Activated gamma-delta T cell treated with anti-CD3 and anti-CD28 coated beads, Interleukin-2, amount 50 U/mL, for 16 hours (primary cell): ENCODE results near the gene OPCML.

ENCODE experiments used
- DNase-seq: peaks from one replicate; pipeline ENCODE4 v3.0.0-alpha.2; 2020; ENCODE audit warnings: low read depth

OPCML gene

DNA sequence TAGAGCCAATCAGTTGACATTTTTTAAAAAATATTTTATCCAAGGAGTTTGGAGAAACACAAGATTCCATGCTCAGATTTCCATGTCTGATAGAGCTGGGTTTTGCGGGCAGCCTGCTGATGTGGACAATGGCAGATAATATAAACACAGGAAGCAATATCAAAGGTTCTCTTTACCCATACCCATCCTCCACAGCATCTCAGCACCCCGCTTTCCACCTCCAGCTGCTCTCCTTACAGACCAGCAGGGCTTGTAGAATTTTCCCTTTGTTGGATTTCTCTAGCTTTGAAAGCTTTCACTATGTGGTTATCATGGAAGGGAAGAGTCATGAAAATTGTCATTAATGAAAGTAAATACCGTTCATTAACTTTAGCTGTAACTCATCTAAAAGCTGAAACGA is 746.4 kb downstream of the OPCML start:
- no peak for DNase-seq

DNA sequence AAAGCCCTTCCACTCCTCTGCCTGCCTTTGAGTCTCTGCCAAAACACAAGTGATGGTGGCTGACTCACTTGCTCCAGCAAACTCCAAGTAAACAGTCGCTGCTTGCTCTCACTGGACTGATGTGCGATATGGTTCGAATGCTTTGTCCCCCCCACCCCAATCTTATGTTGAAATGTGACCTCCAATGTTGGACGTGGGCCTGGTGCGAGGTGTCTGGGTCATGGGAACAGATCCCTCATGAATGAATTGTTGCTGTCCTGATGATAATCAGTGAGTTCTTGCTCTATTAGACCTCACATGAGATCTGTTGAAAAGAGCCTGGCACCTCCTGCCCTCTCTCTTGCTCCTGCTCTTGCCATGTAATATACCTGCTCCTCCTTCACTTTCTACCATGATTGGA is 747.9 kb downstream of the OPCML start:
- DNase-seq, result no peak

DNA sequence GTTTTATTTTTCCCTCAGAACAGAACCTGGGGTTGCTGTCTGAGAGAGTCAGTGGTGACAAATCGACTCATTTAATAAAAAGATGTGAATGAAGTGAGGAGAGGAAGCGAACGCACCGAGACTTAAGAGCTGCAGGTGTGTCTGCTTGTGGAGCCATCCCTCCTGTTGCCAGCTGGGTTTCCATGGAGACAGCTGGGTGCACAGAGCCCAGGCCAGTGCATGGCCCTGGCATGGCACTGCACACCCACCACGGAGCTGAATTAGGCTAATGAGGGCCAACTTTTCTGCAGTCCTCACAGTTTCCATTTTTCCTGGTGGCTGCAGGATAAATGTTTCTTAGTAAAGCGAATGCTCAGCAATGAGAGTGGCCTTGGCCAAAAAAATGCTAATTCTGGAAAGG is 750.2 kb downstream of the OPCML start:
- no peak for DNase-seq

DNA sequence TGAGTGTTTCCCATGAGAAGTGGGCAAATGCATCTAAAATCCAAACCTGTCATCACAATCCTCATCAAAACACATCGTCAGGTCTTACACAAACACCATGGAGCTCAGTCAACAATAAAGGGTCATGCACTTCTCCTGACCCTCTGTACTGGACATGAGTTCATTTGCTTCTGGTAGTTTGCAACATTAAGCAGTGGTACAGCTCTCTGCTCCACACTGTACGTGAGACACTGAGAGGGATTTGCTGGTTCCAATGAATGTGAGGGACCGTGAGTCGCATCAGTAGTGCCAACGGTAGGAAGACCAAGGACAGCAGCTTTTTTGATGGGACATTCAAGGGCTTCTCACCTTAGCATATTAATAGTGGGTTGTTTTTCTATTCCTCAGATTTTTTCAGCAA is 752.3 kb downstream of the OPCML start:
- DNase-seq, result no peak

DNA sequence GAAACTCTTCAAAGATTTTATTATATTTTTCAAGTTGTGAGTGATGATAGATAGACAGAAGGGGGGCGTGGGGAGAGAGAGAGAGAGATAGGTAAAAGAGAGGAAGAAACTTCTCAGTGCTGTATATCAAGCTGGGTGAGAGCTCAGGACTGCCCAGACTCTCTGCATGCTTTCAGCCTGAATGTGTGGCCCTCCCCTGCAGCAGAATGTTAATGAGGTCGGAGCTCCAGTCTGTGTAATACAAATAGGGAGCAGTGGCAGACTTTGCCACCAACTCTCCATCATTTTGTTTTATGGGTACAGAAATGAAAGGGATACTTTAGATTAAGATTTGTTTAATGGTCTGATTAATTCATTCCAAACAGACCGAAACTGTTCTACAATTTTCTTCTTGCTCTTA is 752.8 kb downstream of the OPCML start:
- DNase-seq, result no peak

DNA sequence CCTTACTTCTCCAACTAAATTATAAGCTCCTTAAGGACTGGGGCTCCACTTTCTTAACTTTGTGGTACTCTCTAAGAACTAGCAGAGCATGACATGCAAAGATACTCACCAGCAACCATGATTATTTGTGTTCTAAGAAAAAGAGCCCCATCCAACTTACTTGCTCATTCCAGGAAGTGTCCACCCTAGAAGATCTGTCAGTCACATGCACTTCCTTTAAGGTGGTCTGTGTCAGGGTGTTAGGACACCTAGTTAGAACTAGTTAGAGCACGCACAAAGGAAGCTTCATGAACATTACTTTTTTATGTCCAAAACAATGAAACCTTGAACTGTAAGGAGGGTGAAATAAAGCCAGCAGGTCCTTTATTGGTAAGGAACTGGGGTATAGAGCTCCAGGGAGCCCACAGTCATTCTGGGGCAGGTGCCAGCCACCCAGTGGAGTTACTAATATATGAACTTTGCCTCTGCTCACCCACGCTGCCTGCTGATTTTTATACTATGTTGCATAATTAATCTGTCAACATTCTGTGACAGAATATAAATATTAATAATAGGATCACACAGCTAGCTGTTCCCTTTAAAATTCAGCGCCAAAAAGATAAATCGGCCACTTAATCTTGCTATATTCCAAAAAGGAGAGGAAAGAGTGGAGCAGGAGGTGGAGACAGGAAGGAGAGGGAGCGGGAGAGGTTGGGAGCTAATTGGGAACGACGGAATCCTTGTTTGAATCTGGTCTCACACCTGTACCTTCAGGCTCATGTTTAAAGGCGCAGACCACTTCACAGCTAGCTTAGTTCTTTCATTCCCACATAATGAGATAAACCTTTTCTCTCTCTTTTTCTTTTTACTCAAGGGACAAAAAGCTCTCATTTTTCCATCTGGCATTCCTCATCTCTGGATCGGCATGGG is 755.0 kb downstream of the OPCML start:
- no peak for DNase-seq

DNA sequence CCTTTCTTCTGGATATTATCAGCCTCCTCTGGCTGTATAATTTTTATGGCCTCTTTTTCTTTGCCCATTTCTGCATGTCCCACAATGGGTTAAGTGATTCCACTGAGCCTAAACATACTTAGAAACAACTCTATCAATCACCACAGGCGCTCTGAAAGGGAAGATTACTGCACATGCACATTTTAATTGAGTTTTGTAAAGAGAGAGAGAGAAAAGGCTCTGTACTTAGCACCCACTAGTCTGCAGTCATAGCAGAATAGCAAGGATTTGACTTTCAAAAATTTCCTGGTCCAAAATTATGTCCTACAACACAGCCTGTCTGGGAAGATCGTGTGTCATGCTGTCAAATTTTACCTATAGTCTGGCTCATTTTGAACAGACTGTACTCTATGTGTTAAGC is 758.5 kb downstream of the OPCML start:
- no peak for DNase-seq

DNA sequence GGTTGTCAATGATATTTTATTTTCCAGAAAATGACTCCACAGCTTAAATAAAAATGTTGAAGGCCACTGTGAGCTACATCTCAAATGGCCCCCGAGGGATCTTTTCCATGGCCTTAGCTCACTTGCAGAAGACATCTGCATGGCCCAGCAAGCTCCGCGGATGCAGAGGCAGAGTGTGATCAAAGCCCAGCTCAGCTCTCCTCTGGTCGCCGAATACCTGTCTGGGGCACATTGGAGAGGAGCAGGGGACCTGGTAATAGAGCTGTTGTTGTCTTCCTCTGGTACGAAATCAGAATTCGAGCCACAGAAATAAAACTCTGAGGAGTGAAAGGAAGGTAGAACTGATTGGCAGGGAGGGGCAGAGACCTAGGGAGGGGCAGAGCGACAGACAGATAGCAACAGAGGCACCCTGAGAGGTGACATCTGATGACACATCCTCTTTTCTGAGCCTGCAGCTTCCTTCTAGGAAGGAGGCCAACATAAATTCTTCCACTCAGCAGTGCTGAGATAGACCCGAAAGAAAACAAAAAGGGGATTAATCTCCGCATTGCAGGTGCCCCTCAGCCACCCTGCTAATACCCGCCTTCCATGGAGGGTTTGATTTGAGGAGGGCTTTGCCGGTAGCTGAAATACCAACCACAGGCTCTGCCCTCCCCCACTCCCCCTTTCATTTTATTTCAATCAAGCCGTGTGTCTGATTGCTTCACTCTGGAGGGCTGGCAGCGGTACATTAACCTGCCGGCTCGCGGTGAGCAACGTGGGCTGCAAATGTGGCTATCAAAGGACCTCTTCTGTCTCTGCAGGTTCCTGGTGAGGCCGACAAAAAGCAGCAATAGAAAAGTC is 759.4 kb downstream of the OPCML start:
- no peak for DNase-seq

DNA sequence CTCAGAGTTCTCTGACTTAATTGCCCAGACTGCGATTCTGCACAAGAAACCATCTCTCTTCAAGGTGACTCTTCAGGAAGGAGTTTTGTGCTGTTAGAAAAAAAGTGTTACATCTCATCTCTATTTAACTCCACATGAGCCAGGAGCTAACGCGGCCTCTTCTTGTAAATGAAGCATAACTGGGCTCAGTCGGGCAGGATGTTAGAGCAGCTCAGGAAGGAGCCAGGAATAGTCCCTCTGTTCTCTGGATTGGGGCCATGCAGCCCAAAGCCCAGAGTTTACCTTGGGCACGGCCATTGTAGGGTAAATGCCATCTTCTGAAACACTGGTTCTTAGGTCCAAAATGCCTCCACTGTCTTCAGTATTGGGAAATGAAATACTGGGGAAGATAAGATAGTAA is 760.6 kb downstream of the OPCML start:
- no peak for DNase-seq

DNA sequence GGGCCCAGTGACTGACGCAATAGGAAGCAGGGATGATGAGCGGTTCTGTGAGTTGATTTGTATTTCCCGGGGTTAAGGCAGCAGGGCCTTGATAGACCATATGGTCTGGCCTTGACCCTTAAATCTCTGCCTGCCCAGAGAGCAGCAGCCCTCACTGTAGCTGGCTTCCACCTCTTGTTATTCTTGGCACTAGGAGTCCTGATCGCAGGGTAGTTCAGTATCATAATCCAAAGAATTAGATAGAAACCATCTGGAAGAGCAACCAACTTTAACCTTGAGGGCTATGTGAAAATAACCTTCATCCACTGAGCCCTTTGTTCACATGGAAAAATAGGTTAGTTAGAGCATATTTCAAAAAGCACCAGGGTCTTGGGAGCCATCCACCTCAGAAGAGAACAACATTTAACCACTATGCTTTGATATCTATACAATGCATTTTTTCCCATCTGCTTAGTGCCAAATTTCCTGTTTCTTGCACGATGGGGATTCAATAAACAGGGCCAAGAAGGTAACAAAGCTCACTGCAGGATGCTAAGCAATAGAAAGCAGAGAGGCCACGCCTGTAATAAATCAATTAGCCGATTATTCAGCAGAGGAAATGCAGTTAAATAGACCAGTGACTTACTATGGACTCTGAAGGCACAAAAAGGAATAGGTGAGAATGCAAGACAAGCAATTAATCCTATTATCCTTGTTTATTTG is 761.3 kb downstream of the OPCML start:
- DNase-seq, result no peak

DNA sequence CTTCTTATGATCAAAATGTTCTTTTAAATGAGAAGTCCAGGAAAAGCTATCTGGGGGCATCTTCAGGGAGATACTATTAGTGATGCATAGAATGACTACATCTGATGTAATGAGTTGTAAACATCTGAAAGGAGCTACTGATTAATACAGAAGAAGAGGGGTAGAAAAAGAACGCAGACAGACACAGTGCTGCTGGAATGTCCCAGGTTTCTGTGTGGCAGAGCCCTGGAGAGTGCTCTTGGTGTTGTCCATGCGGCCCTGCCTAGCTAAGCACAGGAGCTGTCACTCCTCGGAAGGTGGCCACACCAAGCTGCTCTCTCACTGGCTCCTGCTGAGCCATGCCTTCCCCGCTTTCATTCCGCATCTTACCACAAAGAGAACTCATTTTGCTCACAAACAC is 768.8 kb downstream of the OPCML start:
- DNase-seq, result no peak

DNA sequence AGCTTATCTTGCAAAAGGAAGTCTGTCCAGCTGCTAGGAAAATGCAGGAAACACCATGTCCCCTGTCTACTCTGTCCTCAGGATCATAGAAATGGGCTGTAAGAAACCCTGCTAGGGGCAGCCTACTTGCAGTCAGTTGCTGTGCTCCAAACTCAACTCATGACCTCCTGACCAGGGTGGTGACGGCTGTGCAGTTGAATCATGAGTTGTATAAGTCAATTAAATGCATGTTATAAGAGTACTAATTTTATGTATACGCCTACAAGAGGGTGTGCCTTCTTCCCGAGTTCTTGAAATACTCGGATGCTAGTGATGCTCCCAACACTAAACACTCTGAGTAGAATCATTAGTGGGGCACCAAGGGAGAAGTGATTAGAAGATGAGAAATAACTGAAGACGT is 776.4 kb downstream of the OPCML start:
- no peak for DNase-seq

DNA sequence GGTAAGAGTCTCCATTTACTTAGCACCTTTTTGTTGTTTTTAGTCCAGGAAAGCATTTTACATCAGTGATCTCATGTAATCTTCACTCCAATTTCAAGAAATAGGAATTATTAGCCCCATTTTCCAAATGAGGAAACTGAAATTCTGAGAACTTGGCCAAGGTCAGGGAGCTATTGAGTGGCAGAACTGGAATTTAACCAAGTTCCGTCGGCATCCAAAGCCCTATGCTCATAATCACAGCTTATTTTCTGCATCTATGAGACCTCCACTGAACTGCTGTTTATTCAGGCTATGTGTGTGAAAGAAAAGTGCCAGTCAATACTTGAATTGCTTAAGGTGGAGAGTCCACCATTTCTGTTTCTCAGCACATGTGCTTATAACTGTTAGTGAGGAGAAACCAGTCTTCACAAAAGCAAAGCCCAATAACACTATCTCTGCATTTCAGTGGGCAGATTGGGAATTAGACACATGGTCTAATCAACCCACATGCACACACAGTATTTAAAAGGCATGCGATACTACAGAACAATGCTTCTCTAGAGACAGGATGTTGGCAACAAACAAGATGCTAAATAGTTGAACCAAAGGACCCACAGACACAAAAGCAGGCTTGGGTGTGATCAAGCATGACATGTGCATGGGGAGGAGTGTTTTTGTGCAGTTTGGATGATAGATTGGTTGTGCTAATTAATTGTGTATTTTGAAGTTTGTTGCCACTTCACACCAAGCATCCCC is 780.6 kb downstream of the OPCML start:
- DNase-seq, result no peak

DNA sequence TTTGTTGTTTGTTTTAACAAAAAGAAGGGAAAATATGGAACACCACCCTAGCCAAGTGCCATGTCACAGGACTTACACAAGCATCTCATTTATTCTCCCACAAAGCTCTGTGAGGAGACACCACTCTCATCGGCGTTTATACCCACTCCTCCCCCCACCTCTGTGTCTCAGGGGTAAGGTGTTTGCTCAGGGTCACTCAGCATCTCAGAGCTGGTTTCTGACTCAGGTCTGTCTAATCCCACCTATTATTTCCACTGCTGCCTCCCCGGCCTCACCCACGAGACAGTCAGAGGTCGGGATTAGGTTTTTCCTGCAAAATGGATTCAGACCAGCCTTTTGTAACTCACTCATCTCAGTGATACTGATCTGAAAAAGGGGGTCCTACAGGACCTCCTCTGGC is 786.0 kb downstream of the OPCML start:
- DNase-seq, result no peak

DNA sequence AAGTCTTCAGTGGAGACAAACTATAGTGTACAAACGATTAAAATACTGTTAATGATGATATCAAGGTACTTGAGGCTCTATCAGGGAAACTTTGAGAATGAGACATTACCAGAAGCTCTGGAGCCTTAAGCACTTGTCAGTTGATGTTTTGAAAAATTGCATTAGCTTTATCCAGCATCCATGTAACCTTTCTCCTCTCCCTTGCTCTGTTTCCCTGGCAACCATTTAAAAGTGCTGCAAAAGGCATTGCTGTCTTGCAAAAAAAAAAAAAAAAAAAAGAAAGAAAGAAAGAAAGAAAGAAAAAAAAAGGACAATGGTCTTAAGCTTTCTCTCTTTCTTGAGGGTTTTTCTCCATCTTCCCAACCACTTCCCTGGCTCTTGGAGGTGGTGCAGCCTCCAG is 787.0 kb downstream of the OPCML start:
- DNase-seq, result no peak

DNA sequence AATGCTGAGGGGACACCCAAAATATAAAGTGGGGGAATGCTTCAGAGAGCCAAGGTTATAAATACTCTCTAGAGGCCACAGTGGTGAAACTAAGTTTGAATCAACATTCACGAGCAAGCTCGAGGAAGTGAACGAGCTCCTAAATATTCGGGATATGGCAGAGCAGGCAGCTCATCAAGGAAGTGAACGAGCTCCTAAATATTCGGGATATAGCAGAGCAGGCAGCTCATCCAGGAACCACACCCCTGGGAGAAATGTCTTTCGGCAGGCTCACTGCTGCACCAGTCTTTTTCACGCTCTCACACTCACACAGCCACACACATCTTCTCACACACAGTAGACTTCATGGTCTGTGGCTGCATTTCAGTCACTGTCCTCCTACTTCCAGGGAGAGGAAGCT is 787.5 kb downstream of the OPCML start:
- DNase-seq, result no peak

DNA sequence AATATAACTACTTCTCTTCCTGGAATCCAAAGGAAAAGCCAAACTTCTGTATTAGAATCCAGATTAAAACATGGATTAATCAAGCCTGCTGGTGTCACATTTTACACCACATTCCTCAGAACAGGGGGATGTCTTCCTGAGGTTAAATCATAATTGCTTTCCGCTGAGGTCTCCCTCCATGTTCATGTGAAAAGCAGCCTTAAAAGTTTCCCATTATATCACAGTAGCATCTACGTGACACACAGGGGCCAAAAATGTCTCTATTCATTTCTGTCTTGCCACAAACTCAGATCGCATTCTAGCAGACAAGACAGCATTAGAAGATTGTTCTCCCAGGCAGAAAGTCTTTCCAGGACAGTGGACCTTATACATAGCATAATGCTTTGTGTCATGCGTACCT is 788.7 kb downstream of the OPCML start:
- DNase-seq, result no peak

DNA sequence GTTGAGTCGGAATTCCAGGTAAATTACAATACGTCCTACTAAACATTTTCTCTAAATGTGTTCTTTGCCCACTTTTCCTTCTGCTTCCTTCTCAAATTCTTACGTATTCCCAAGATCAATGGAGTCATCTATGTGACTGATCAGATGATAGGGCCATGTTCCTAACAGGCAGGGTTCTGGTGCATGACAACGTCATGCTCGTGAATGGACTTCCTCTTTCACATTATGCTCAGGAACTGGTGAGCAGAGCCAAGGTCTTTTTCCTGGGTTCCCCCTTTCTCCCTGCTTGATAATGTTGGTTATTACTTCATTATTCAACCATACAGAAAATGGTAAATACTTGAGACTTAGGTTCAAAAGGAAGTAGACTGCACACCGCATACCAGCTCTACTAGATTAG is 789.4 kb downstream of the OPCML start:
- DNase-seq, result no peak

DNA sequence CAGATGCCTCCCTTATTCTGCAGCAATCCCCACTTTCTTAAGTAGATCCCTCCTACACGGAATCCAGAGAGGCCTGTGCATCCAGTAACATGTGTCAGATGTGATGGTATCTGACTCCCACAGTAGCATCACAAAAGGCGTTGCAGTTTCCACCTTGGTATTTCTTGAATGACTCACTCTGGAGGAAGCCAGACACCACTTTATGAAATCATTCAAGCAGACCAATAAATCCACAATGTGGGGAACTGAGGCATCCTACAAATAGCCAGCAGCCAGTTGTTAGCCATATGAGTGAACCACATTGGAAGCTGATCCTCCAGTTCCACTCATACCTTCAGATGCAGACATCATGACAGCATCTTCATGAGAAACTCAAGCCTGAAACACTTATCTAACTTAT is 798.1 kb downstream of the OPCML start:
- no peak for DNase-seq

DNA sequence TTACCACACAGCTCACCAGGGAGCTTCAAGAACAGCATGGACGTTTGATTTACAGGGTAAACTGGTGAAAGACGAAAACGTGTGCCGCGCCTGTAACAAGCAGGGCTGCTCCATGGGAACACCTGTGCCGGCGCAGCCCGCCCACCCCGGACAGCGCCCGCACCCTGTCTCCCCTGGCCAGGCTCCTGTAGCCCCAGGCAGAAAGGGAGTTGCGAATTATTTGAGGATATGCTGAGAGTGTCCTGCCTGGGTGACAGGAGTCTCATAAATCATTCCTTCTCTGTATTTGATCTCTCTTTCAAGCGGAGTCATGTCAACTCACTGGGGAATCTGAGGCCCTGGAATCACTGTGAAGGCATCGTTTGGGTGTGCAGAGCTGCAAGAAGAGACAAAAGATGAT is 804.3 kb downstream of the OPCML start:
- no peak for DNase-seq

DNA sequence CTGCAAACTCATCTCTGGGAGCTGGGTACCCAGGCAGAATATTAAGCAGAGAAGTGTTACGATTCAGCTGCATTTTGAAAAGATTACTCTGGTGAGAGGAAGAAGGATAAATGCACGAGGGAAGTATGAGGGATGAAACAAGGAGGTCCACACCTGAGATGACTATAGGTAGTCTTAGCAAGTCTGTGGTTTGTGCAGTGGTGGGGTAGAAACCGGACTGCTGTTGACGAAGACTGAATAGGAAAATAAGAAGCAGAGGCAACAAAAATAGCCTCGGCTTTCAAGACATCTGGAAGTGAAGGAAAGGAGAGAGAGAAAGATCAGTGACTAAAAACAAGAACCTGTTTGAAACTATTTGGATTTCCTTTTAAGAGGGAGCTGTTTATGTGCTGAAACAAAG is 810.8 kb downstream of the OPCML start:
- no peak for DNase-seq

DNA sequence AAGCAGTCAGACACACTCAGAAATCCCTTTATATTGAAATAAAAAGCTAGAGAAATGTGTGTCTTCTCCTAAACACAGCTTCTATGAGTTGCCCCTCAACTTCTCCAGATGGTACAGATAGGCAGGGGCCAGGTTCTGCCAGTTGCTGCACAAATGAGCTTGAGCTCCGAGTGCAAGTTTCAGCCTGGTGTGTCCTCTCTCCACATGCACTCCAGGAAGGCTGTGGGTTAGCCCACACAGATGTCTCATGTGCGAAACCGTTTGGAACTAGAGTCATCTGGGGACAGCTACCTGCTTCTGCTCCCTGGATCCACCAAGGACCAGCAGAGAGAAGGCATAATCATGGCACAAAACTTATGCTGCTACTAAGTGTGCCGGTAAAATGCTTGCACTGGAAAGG is 812.6 kb downstream of the OPCML start:
- no peak for DNase-seq
